ENCODE results near the gene SLC6A12.

- TF ChIP-seq CTCF (IDR thresholded peaks at IDR 0.05): no peak
- TF ChIP-seq POLR2A (IDR thresholded peaks at IDR 0.05): no peak
These were observed 36.5 kb downstream of the SLC6A12 start for GRCh38 chr12:177336-177979.

Data from Peyer's patch (tissue), 4 donors.